Measurements from ENCODE around the gene KRTAP5-3. TPM values are rescaled to one million over a fixed set of nuclear protein-coding genes. Genes with fewer than 3 reads are reported as not detected.
A peak's percentile ranks its signal among the peaks of the same experiment; 100 is the strongest.

The KRTAP5-3 gene
- total RNA-seq, 2 donors from 2014 or later: not detected

GRCh38 chr11:1570896-1571759, 37.1 kb downstream of the KRTAP5-3 start:
- intact Hi-C loops (cut with DNase I): no loop called here
- DNase-seq (peak; percentile 34), ATAC-seq (peak in 1 of 2 donors; percentile 0)

GRCh38 chr11:1570531-1570895, 37.8 kb downstream of the KRTAP5-3 start:
- ATAC-seq: no peak
- intact Hi-C loops (cut with DNase I): no loop called here
- DNase-seq: no peak

GRCh38 chr11:1570001-1570453, 38.2 kb downstream of the KRTAP5-3 start:
- intact Hi-C loops (cut with DNase I): no loop called here
- no peak for ATAC-seq

GRCh38 chr11:1569251-1569780, 38.9 kb downstream of the KRTAP5-3 start:
- DNase-seq (no peak), ATAC-seq (no peak)
- intact Hi-C loops (cut with DNase I): no loop called here

More at GRCh38 chr11:1570001-1570453, 38.2 kb downstream of the KRTAP5-3 start:
- DNase-seq: no peak

GRCh38 chr11:1568441-1568911, 39.8 kb downstream of the KRTAP5-3 start:
- intact Hi-C loops (cut with DNase I): no loop called here
- DNase-seq (peak; percentile 31), ATAC-seq (no peak)

- ATAC-seq (no peak), DNase-seq (no peak)
- intact Hi-C loops (cut with DNase I): no loop called here
These were observed 40.6 kb downstream of the KRTAP5-3 start for GRCh38 chr11:1567721-1568100.

- ATAC-seq: no peak
These were observed 41.1 kb downstream of the KRTAP5-3 start for GRCh38 chr11:1567052-1567720.

GRCh38 chr11:1566381-1567051, 41.7 kb downstream of the KRTAP5-3 start:
- intact Hi-C loops (cut with DNase I): no loop called here
- ATAC-seq (no peak), DNase-seq (no peak)

More at GRCh38 chr11:1567052-1567720, 41.1 kb downstream of the KRTAP5-3 start:
- no peak for DNase-seq
- intact Hi-C loops (cut with DNase I): no loop called here

GRCh38 chr11:1565904-1566247, 42.4 kb downstream of the KRTAP5-3 start:
- no peak for ATAC-seq
- intact Hi-C loops (cut with DNase I): no loop called here
- no peak for DNase-seq

- DNase-seq (peak; percentile 24), ATAC-seq (no peak)
- intact Hi-C loops (cut with DNase I): no loop called here
These were observed 42.9 kb downstream of the KRTAP5-3 start for GRCh38 chr11:1565173-1565903.

GRCh38 chr11:1564535-1565172, 43.6 kb downstream of the KRTAP5-3 start:
- ATAC-seq (peak; percentile 32 to 70), DNase-seq (peak; percentile 80)
- intact Hi-C loops (cut with DNase I): no loop called here

GRCh38 chr11:1563697-1564534, 44.3 kb downstream of the KRTAP5-3 start:
- DNase-seq: no peak
- no peak for ATAC-seq
- intact Hi-C loops (cut with DNase I): no loop called here

GRCh38 chr11:1563149-1563638, 45.1 kb downstream of the KRTAP5-3 start:
- no peak for ATAC-seq
- DNase-seq: no peak
- intact Hi-C loops (cut with DNase I): no loop called here

GRCh38 chr11:1562469-1563148, 45.7 kb downstream of the KRTAP5-3 start:
- ATAC-seq: no peak
- no peak for DNase-seq

GRCh38 chr11:1561955-1562354, 46.3 kb downstream of the KRTAP5-3 start:
- ATAC-seq (no peak), DNase-seq (no peak)
- intact Hi-C loops (cut with DNase I): no loop called here

More at GRCh38 chr11:1562469-1563148, 45.7 kb downstream of the KRTAP5-3 start:
- intact Hi-C loops (cut with DNase I): no loop called here

GRCh38 chr11:1561266-1561665, 47.0 kb downstream of the KRTAP5-3 start:
- no peak for DNase-seq
- intact Hi-C loops (cut with DNase I): no loop called here
- ATAC-seq: no peak
